ENCODE measurements around the gene HDDC2.

DNA sequence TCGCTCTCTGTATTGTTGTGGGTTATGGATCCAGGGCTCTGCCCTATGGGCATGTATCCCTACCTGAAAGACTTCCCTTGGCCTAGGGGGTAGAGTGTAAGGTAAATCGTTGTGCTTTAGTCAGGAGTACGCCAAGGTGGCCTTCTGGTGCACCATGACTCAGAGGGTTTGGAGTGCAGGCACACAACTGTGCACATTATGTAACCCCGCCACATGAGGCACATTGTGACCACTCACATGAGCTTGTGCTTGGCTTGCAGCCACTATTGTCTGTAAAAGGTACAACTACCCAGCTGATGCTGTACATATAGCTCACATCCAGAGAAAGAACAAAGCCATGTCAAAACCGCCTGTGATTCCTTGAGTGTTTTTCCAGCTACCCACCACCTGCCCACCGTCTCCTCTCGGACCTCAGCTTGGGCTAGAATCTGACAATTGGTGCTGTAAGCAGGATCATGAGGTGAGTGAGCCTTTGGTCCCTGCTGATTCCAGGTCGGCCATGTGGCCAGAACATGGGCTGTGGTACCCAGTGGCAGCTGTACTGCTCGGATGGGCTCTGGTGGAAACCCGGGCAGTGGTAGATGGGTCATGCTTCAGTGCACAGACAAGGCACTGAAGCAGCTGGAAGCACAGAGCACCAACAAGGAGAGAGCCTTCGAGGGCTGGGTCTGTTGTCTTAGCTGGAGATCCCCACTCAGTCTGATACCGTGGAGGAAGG is 33.8 kb downstream of the HDDC2 start:
- TF ChIP-seq, protein P1, sequence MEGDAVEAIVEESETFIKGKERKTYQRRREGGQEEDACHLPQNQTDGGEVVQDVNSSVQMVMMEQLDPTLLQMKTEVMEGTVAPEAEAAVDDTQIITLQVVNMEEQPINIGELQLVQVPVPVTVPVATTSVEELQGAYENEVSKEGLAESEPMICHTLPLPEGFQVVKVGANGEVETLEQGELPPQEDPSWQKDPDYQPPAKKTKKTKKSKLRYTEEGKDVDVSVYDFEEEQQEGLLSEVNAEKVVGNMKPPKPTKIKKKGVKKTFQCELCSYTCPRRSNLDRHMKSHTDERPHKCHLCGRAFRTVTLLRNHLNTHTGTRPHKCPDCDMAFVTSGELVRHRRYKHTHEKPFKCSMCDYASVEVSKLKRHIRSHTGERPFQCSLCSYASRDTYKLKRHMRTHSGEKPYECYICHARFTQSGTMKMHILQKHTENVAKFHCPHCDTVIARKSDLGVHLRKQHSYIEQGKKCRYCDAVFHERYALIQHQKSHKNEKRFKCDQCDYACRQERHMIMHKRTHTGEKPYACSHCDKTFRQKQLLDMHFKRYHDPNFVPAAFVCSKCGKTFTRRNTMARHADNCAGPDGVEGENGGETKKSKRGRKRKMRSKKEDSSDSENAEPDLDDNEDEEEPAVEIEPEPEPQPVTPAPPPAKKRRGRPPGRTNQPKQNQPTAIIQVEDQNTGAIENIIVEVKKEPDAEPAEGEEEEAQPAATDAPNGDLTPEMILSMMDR (IDR thresholded peaks at IDR 0.05): no peak
- no peak for TF ChIP-seq POLR2A (IDR thresholded peaks at IDR 0.05)

All from testis (tissue), 2 donors.